Ovary (tissue), 9 donors: Measurements from ENCODE around the gene ADGRA3. TPM values are rescaled to one million over a fixed set of nuclear protein-coding genes. Genes with fewer than 3 reads are reported as not detected.

Experiments
- DNase-seq, 5 donors: peaks; one replicate each; pipeline ENCODE4 v3.0.0-alpha.2; 2019 to 2020
- H3K27ac ChIP-seq, 2 donors: fragments of 200-600 bp; one replicate each; pipeline versions ENCODE4 v1.5.1 to v1.8.0; 2019 to 2022
- H3K27me3 ChIP-seq: fragments of 200-600 bp; one replicate; pipeline ENCODE4 v1.8.0; 2022
- H3K36me3 ChIP-seq: fragments of 200-600 bp; sonication (generic); one replicate; pipeline ENCODE4 v1.5.1; 2019
- H3K4me1 ChIP-seq: one replicate; pipeline ENCODE4 v1.8.1; 2013; ENCODE audit warnings: mild to moderate bottlenecking, moderate library complexity; ENCODE audit not compliant: insufficient read depth
- H3K4me3 ChIP-seq: fragments of 200-600 bp; sonication (generic); one replicate; pipeline ENCODE4 v1.5.1; 2017
- H3K9me3 ChIP-seq, 2 donors: fragments of 200-600 bp in 1 of 2; sonication (generic) in 1 of 2; one replicate each; pipeline versions ENCODE4 v1.5.1 to v1.8.1; 2013 to 2019; ENCODE audit warnings: mild to moderate bottlenecking in 1 of 2, moderate library complexity in 1 of 2
- EP300 ChIP-seq: sonication (generic); formaldehyde crosslinking; IDR thresholded peaks from one replicate; pipeline ENCODE4 v1.6.1; 2017; ENCODE audit warnings: antibody characterized with exemption
- POLR2A ChIP-seq: fragments of 450-650 bp; IDR thresholded peaks from one replicate; pipeline ENCODE4 v1.6.1; 2017; ENCODE audit warnings: antibody characterized with exemption, mild to moderate bottlenecking, moderate library complexity
- WGBS, 3 donors: extraction: QIAGEN DNeasy Blood & Tissue Kit in 1 of 3; methylation state at CpG; one replicate each; pipeline versions ENCODE4 v1.1.5 to v1.1.7; 2013 to 2017; 5-methylcytosine and 5-hydroxymethylcytosine counted together
- intact Hi-C, 4 donors: fragments of 100-400 bp; cut with DNase I; formaldehyde crosslinking; loops; one replicate each; pipeline versions ENCODE4 v1.11.0 to v1.15.1; 2022 to 2023
- polyA plus RNA-seq, 2 donors: library from polyadenylated mRNA; stranded (reverse); fragments of 200-250 nt in 1 of 2; fragments of 350-450 nt in 1 of 2; fragmentation: Illumina TruSeq in 1 of 2; extraction: RNeasy Lipid Tissue Mini Kit (QIAGEN cat#74804) in 1 of 2; gene quantifications; one replicate each; pipeline ENCODE4 v1.2.3, GENCODE V29; 2013 to 2014
- total RNA-seq, 7 donors: library from RNA; depleted of rRNA in 2 of 7; stranded (reverse); fragments of >200 nt in 2 of 7; fragmentation: NEBNext Ultra II Directional in 3 of 7; extraction: Animal tissue kit (Norgen Biotek cat#: 25700) in 3 of 7; gene quantifications; one replicate each; pipeline versions ENCODE4 v1.1.0 to v1.2.4, GENCODE V29; 2016 to 2023
- TF ChIP-seq, protein P1 (sequence below), 3 donors: fragments of 450-650 bp in 2 of 3; fragments of 200-600 bp in 1 of 3; IDR thresholded peaks; one replicate each; pipeline versions ENCODE4 v1.5.1 to v1.8.0; 2016 to 2022; ENCODE audit warnings: antibody characterized with exemption in 3 of 3, mild to moderate bottlenecking in 1 of 3
- donor health status: DM: no; HTN: no; CAD: no; lungs with moderate emphysema.
- donor health status: DM: no; HTN: no; CAD: no.
- donor health status: Bipolar disorder and iron deficiency.
- donor health status: DM: yes; HTN: yes; CAD: no.
- donor health status: DM: no; HTN: no; CAD: no.
- donor health status: DM: yes; HTN: yes; CAD: no.

ADGRA3 gene
- total and polyA plus RNA-seq, 9 donors, result 13.1 to 58.1 (median 24.3) TPM

DNA sequence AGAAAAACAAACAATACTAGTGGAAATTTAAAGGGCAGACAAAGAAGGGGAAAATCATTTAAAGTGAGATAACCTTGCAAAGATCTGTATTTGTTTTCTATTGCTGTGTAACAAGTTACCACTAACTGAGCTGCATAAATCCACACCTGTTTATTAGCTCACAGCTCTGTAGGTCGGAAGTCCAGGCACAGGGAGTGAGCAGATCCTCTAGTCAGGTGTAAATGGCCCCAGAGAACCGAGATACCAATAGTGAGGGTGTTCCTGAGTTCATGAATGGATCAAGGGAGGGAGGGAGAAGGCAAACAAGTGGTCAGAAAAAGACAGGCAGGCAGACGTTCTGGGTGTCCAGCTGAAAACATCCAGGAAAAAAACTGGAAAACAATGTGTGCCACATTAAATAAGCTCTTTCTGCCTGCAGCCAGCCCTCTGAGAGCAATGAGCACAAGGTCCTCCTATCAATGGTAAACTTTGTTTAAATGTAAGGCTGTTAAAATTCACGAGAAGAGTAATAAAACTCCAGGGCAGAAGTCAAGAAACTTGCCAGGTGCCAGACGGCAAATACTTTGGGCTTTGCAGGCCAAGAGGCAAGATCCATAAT, 25.0 kb downstream of the ADGRA3 start:
- WGBS, 3 donors, result 59 to 72% (median 70%) methylated on average over 5 of the region's 5 CpGs
- Histone ChIP-seq H3K27me3 (no peaks in the 10 kb centered on the region), H3K27ac (no peak overlapping the region), H3K4me1 (peaks cover 2% of the 10 kb centered on the region), H3K36me3 (no peaks in the 10 kb centered on the region), H3K9me3 (no peaks in the 10 kb centered on the region), H3K4me3 (no peak overlapping the region)
- DNase-seq, result no peak
- intact Hi-C loops, result no loop called here
- TF ChIP-seq EP300, result no peak
- no peak for TF ChIP-seq POLR2A
- TF ChIP-seq, protein P1, sequence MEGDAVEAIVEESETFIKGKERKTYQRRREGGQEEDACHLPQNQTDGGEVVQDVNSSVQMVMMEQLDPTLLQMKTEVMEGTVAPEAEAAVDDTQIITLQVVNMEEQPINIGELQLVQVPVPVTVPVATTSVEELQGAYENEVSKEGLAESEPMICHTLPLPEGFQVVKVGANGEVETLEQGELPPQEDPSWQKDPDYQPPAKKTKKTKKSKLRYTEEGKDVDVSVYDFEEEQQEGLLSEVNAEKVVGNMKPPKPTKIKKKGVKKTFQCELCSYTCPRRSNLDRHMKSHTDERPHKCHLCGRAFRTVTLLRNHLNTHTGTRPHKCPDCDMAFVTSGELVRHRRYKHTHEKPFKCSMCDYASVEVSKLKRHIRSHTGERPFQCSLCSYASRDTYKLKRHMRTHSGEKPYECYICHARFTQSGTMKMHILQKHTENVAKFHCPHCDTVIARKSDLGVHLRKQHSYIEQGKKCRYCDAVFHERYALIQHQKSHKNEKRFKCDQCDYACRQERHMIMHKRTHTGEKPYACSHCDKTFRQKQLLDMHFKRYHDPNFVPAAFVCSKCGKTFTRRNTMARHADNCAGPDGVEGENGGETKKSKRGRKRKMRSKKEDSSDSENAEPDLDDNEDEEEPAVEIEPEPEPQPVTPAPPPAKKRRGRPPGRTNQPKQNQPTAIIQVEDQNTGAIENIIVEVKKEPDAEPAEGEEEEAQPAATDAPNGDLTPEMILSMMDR (IDR thresholded peaks at IDR 0.05), result no peak

DNA sequence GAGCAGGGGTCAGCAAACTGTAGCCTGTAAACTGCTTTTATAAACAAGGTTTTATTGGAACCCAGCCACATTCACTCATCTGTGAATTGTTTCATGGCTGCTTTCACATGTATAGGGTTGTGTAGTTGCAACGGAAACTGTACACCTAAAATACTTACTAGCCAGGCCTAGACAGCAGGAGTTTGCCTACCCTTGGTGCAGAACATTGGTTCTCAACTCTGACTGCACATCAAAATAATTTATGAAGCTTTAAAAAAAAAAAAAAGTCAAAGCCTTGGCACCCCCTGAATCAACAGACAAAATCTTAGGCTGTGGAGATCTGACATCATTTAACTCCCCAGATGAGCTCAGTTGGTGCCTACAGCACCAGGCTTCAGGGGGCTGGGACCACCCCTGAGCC, 27.8 kb downstream of the ADGRA3 start:
- no peaks in the 10 kb centered on the region for H3K9me3 ChIP-seq
- peaks cover 8% of the 10 kb centered on the region for H3K4me1 ChIP-seq
- H3K4me3 ChIP-seq, result no peak overlapping the region
- DNase-seq, result no peak
- H3K27ac ChIP-seq, result no peak overlapping the region
- no peaks in the 10 kb centered on the region for H3K27me3 ChIP-seq
- H3K36me3 ChIP-seq, result no peaks in the 10 kb centered on the region
- 38 to 96% (median 49%) methylated on average over 1 of the region's 1 CpG for WGBS, 3 donors
- intact Hi-C loops, result no loop called here
- TF ChIP-seq POLR2A (no peak), EP300 (no peak)

DNA sequence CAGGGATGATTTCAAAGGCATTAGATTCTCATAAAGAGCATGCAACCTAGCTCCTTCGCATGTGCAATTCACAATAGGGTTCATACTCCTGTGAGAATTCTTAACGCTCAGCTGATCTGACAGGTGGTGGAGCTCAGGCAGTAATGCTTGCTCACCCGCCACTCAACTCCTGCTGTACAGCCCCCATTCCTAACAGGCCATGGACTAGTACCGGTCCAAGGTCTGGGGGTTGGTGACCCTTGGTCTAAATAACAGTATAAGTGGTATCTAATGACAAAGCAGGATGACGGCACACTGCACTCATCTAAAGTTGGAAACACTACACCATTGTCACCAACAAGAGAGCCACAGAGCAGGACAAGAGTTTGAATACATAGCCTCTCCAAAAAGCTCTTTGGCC, 28.5 kb downstream of the ADGRA3 start:
- Histone ChIP-seq H3K27me3 (no peaks in the 10 kb centered on the region), H3K4me1 (peaks cover 8% of the 10 kb centered on the region), H3K4me3 (no peak overlapping the region), H3K9me3 (no peaks in the 10 kb centered on the region), H3K27ac (no peak overlapping the region), H3K36me3 (no peaks in the 10 kb centered on the region)
- DNase-seq, result no peak
- intact Hi-C loops, result no loop called here
- TF ChIP-seq, protein P1 (IDR thresholded peaks at IDR 0.05), result no peak
- TF ChIP-seq EP300 (no peak), POLR2A (no peak)
- WGBS, 3 donors, result 89 to 93% (median 92%) methylated on average over 5 of the region's 5 CpGs

DNA sequence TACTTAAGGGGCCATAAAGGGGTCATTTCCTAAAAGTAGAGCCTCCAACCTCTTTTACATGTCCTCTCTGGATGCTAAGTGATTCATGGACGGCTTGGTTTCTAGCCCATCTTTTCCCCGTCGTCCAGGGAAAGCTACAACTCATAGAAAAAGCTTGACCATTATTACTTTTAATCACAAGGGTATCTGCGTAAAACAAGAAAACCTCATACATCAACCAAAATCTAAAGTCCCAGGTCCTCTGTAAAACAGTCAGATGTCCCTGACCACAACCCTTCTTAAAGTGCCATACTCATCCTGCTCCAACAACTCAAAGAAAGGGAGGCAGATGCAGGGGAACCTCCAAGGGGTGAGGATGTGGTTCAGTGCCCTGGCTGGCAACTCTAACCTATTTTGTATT, 29.6 kb downstream of the ADGRA3 start:
- H3K4me1 ChIP-seq, result peaks cover 8% of the 10 kb centered on the region
- no peaks in the 10 kb centered on the region for H3K27me3 ChIP-seq
- H3K9me3 ChIP-seq, result no peaks in the 10 kb centered on the region
- H3K4me3 ChIP-seq, result no peak overlapping the region
- 65 to 77% (median 76%) methylated on average over 4 of the region's 4 CpGs for WGBS, 3 donors
- no peak overlapping the region for H3K27ac ChIP-seq
- intact Hi-C loops, result no loop called here
- no peaks in the 10 kb centered on the region for H3K36me3 ChIP-seq
- no peak for DNase-seq
- TF ChIP-seq, protein P1 (IDR thresholded peaks at IDR 0.05), result no peak
- TF ChIP-seq EP300 (no peak), POLR2A (no peak)

DNA sequence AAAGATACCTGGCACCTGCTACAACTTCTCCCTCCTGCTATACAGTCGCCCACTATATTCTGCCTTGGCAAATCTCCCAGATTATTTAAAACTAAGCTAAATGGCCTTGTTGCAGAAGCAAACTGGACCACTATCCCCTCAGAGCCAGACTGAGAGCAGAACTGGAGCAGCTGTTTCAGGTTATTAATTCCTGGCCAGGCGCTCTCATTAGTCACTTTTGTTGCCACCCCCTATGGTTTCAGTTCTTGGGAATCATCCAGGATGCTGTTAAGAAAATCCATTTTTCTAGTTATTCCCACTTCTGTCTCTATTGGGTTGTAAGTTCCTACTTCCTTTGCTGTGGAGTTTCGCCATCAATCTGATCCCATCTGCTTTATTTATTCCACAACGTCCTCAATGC, 30.1 kb downstream of the ADGRA3 start:
- intact Hi-C loops, result no loop called here
- Histone ChIP-seq H3K27me3 (no peaks in the 10 kb centered on the region), H3K9me3 (no peaks in the 10 kb centered on the region), H3K4me3 (no peak overlapping the region), H3K36me3 (no peaks in the 10 kb centered on the region), H3K4me1 (peaks cover 9% of the 10 kb centered on the region), H3K27ac (no peak overlapping the region)
- no peak for DNase-seq
- 51 to 55% (median 51%) methylated on average over 4 of the region's 4 CpGs for WGBS, 3 donors
- TF ChIP-seq POLR2A (no peak), EP300 (no peak)
- TF ChIP-seq, protein P1 (IDR thresholded peaks at IDR 0.05), result no peak
